Caco-2 (cell line): ENCODE data around the gene WWOX. TPM values are rescaled to one million over a fixed set of nuclear protein-coding genes. Genes with fewer than 3 reads are reported as not detected.

Experiments
- BruUV-seq: library from RNA; stranded (reverse); fragments of 400-500 nt; replicated peaks from 2 replicates; lab custom pipeline; 2021; lab: Mats Ljungman, UMichigan
- CTCF ChIA-PET: fragments of 300-600 bp; sonication (Branson Sonifier 250); formaldehyde crosslinking; loops from one replicate; lab custom pipeline; 2022; ENCODE audit warnings: antibody characterized with exemption; lab: Charles Lee
- POLR2A ChIA-PET: fragments of 300-600 bp; sonication (Branson Sonifier 250); formaldehyde crosslinking; loops from one replicate; lab custom pipeline; 2022; ENCODE audit warnings: antibody characterized with exemption; lab: Charles Lee
- DNase-seq, 2 experiments: peaks; one replicate each; pipeline versions ENCODE4 v3.0.0 to v3.0.0-alpha.2; 2020 to 2022
- H3K27me3 ChIP-seq: replicated peaks from 2 replicates; pipeline ENCODE4 v1.6.0; 2011; ENCODE audit warnings: low read length; ENCODE audit not compliant: control insufficient read depth, insufficient read depth
- H3K36me3 ChIP-seq: 2 replicates; pipeline ENCODE4 v1.5.1; 2011; ENCODE audit warnings: low read length; ENCODE audit not compliant: control insufficient read depth, insufficient read depth
- H3K4me1 ChIP-seq: fragments of 250-450 bp; sonication (Bioruptor Pico); 2 replicates; pipeline ENCODE4 v1.5.1; 2020; ENCODE audit warnings: mild to moderate bottlenecking
- H3K4me3 ChIP-seq: 2 replicates; pipeline ENCODE4 v1.5.1; 2011; ENCODE audit warnings: low read depth, mild to moderate bottlenecking, control low read depth, low read length
- H3K9me3 ChIP-seq: fragments of 250-450 bp; sonication (Bioruptor Pico); 2 replicates; pipeline ENCODE4 v1.5.1; 2020; ENCODE audit warnings: mild to moderate bottlenecking, moderate library complexity
- H3K27ac Mint-ChIP-seq: one replicate; pipeline ENCODE4 v1.8.0; 2022; ENCODE audit warnings: mixed read lengths; ENCODE audit not compliant: unreplicated experiment
- H3K27me3 Mint-ChIP-seq: one replicate; pipeline ENCODE4 v1.8.0; 2022; ENCODE audit warnings: mixed read lengths; ENCODE audit not compliant: insufficient read depth, unreplicated experiment
- H3K36me3 Mint-ChIP-seq: one replicate; pipeline ENCODE4 v1.8.0; 2022; ENCODE audit warnings: mild to moderate bottlenecking, mixed read lengths; ENCODE audit not compliant: insufficient read depth, unreplicated experiment
- H3K4me1 Mint-ChIP-seq: one replicate; pipeline ENCODE4 v1.8.0; 2022; ENCODE audit warnings: low read depth, mixed read lengths; ENCODE audit not compliant: unreplicated experiment
- H3K4me3 Mint-ChIP-seq: one replicate; pipeline ENCODE4 v1.8.0; 2022; ENCODE audit warnings: mild to moderate bottlenecking, moderate library complexity, mixed read lengths; ENCODE audit not compliant: unreplicated experiment
- H3K9me3 Mint-ChIP-seq: one replicate; pipeline ENCODE4 v1.8.0; 2022; ENCODE audit warnings: mixed read lengths; ENCODE audit not compliant: unreplicated experiment
- intact Hi-C: fragments of 100-400 bp; cut with micrococcal nuclease; formaldehyde crosslinking; loops from one replicate; pipeline ENCODE4 v1.10.0; 2022; ENCODE audit not compliant: unreplicated experiment
- total RNA-seq: library from RNA; stranded (reverse); gene quantifications from 2 replicates; pipeline ENCODE4 v1.2.3, GENCODE V29; 2022
- TF ChIP-seq, protein P1 (sequence below), 2 experiments: fragments of 200-600 bp in 1 of 2; IDR thresholded peaks; 1 replicate in 1 of 2; 2 replicates in 1 of 2; pipeline versions ENCODE4 v1.5.1 to v1.8.0; 2011 to 2022; ENCODE audit warnings: antibody characterized with exemption in 1 of 2, control low read depth in 1 of 2, inconsistent platforms in 1 of 2, low read depth in 1 of 2, low read length in 1 of 2, mild to moderate bottlenecking in 1 of 2, moderate library complexity in 1 of 2; ENCODE audit not compliant: insufficient read depth in 1 of 2, severe bottlenecking in 1 of 2, unreplicated experiment in 1 of 2

Gene WWOX
- total RNA-seq, 1 experiment from 2014 or later, result 45.0 TPM

DNA sequence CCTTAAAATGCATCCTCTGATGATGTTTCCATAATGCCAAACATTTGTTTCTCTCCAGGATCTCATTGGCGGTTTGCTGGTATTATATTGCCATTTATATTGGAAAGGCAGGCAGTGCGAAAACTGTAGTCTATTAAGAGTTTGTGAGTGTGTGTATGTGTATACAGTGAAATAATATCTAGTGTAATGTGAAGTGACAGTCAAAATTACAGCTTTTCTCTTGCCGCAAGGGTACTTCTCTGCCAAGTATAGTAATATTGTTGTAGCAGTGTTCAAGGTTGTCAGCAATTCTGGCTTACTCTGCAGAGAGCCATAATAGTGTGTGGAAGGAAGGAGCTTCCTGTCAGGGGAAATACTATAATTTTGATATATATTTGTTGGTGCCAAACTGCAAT, 178.6 kb downstream of the WWOX start:
- Histone ChIP-seq H3K9me3 (no peaks in the 10 kb centered on the region), H3K4me3 (no peak overlapping the region), H3K4me1 (no peaks in the 10 kb centered on the region), H3K27me3 (no peaks in the 10 kb centered on the region), H3K36me3 (no peaks in the 10 kb centered on the region)
- H3K27me3 Mint-ChIP-seq, result no peaks in the 10 kb centered on the region
- POLR2A ChIA-PET, result no interaction called here
- H3K4me3 Mint-ChIP-seq, result no peak overlapping the region
- no peaks in the 10 kb centered on the region for H3K36me3 Mint-ChIP-seq
- TF ChIP-seq, protein P1, sequence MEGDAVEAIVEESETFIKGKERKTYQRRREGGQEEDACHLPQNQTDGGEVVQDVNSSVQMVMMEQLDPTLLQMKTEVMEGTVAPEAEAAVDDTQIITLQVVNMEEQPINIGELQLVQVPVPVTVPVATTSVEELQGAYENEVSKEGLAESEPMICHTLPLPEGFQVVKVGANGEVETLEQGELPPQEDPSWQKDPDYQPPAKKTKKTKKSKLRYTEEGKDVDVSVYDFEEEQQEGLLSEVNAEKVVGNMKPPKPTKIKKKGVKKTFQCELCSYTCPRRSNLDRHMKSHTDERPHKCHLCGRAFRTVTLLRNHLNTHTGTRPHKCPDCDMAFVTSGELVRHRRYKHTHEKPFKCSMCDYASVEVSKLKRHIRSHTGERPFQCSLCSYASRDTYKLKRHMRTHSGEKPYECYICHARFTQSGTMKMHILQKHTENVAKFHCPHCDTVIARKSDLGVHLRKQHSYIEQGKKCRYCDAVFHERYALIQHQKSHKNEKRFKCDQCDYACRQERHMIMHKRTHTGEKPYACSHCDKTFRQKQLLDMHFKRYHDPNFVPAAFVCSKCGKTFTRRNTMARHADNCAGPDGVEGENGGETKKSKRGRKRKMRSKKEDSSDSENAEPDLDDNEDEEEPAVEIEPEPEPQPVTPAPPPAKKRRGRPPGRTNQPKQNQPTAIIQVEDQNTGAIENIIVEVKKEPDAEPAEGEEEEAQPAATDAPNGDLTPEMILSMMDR (IDR thresholded peaks at IDR 0.05; ENCODE audit: insufficient read depth in 1 of 2, low read depth in 1 of 2, low read length in 1 of 2, severe bottlenecking in 1 of 2, unreplicated experiment in 1 of 2), result no peak
- peaks cover 8% of the 10 kb centered on the region for H3K9me3 Mint-ChIP-seq
- CTCF ChIA-PET, result interaction anchor here (0.5 kb wide), 1 partner anchor 556 kb away, joined by 7 read pairs; the partner anchor contains the start of gene NUDT7
- no peak overlapping the region for H3K27ac Mint-ChIP-seq
- DNase-seq, result no peak
- BruUV-seq, result no TSS peak
- H3K4me1 Mint-ChIP-seq, result no peaks in the 10 kb centered on the region
- intact Hi-C loops, result no loop called here

DNA sequence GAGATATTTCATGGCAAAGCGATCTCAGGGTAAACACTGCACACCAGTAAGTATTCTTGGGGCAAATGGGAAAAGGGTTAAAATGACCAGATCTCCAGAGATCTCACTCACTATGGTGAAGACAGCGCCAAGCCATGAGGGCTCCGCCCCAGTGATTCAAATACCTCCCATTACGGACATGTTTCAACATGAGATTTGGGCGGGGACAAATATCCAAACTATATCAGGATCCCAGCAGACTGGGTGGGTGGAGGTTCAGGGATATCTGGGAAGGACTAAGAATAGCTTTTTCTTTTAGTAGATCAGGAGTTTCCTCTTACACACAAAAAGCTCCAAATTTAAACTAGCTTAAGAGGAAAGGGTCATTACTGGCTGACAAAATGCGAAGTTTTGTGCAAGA, 181.7 kb downstream of the WWOX start:
- no peak for DNase-seq
- Mint-ChIP-seq H3K4me1 (peaks cover 8% of the 10 kb centered on the region), H3K27ac (no peak overlapping the region), H3K9me3 (no peaks in the 10 kb centered on the region), H3K4me3 (no peak overlapping the region), H3K36me3 (peaks cover 5% of the 10 kb centered on the region), H3K27me3 (no peaks in the 10 kb centered on the region)
- Histone ChIP-seq H3K27me3 (no peaks in the 10 kb centered on the region), H3K4me1 (peaks cover 20% of the 10 kb centered on the region), H3K9me3 (no peaks in the 10 kb centered on the region), H3K36me3 (peaks cover 2% of the 10 kb centered on the region; the same call in 1 of the 2 replicates), H3K4me3 (no peak overlapping the region)
- no TSS peak for BruUV-seq
- intact Hi-C loops, result no loop called here
- POLR2A ChIA-PET, result no interaction called here
- CTCF ChIA-PET, result no interaction called here
- TF ChIP-seq, protein P1 (IDR thresholded peaks at IDR 0.05; ENCODE audit: insufficient read depth in 1 of 2, low read depth in 1 of 2, low read length in 1 of 2, severe bottlenecking in 1 of 2, unreplicated experiment in 1 of 2), result no peak

DNA sequence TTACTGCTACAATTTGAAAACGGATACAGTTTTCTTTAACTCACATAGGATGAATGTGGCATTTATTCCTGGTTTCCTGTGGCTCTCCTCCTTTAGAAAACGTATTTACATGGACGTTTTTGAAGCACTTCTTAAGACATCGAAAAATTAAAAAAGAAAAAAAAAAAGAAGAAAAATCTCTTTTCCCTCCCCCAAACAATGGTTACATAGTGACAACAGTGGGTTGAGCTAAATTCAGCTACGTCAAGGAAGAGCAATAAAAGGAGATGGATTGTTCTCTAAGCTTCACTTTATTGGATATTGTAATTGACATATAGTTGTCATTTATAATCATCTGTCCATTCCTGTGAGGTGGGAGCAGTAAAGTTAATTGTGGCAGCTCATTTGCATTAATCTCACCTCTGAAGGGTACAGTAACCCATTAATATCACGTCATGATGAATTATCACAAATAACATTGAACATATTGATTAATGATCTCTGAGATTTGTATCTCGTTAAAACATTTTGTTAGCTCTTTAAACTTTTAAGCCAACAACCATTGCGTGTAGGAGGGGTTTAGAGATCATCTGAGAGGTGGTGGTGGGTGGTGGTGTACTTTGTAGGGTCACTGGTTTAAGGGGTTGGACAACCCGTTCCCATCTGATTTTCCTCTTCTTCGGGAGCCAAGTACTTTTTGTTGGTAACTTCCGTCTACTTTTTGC, 184.2 kb downstream of the WWOX start:
- Histone ChIP-seq H3K9me3 (no peaks in the 10 kb centered on the region), H3K4me1 (peaks cover 20% of the 10 kb centered on the region), H3K4me3 (no peak overlapping the region), H3K36me3 (peaks cover 2% of the 10 kb centered on the region; the same call in 1 of the 2 replicates), H3K27me3 (no peaks in the 10 kb centered on the region)
- Mint-ChIP-seq H3K4me3 (no peak overlapping the region), H3K36me3 (peaks cover 5% of the 10 kb centered on the region), H3K9me3 (no peaks in the 10 kb centered on the region), H3K4me1 (peaks cover 8% of the 10 kb centered on the region), H3K27me3 (no peaks in the 10 kb centered on the region), H3K27ac (no peak overlapping the region)
- TF ChIP-seq, protein P1 (IDR thresholded peaks at IDR 0.05; ENCODE audit: insufficient read depth in 1 of 2, low read depth in 1 of 2, low read length in 1 of 2, severe bottlenecking in 1 of 2, unreplicated experiment in 1 of 2), result no peak
- no TSS peak for BruUV-seq
- intact Hi-C loops, result no loop called here
- no peak for DNase-seq
- POLR2A ChIA-PET, result interaction anchor here (0.6 kb wide), 1 partner anchor 119 kb away, joined by 4 read pairs; no protein-coding TSS in a partner anchor
- CTCF ChIA-PET, result no interaction called here
